ENCODE measurements around the gene CEBPE.

GRCh38 chr14:23137813-23138535 lies 18.9 kb upstream of the CEBPE start:
- TF ChIP-seq, protein P1, sequence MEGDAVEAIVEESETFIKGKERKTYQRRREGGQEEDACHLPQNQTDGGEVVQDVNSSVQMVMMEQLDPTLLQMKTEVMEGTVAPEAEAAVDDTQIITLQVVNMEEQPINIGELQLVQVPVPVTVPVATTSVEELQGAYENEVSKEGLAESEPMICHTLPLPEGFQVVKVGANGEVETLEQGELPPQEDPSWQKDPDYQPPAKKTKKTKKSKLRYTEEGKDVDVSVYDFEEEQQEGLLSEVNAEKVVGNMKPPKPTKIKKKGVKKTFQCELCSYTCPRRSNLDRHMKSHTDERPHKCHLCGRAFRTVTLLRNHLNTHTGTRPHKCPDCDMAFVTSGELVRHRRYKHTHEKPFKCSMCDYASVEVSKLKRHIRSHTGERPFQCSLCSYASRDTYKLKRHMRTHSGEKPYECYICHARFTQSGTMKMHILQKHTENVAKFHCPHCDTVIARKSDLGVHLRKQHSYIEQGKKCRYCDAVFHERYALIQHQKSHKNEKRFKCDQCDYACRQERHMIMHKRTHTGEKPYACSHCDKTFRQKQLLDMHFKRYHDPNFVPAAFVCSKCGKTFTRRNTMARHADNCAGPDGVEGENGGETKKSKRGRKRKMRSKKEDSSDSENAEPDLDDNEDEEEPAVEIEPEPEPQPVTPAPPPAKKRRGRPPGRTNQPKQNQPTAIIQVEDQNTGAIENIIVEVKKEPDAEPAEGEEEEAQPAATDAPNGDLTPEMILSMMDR (IDR thresholded peaks at IDR 0.05 in 2 of 3, conservative IDR thresholded peaks at IDR 0.05 in 1 of 3; ENCODE audit: borderline replicate concordance in 1 of 3, insufficient read depth in 1 of 3, low read depth in 2 of 3, low read length in 2 of 3), result no peak
- no peak for TF ChIP-seq EZH2 (IDR thresholded peaks at IDR 0.05)
